GM12872 (cell line): ENCODE results near the gene LRATD1.

Experiments used
- TF ChIP-seq, protein P1 (sequence below): IDR thresholded peaks from 3 replicates; pipeline ENCODE4 v1.5.1; 2011; ENCODE audit warnings: low read depth, mild to moderate bottlenecking, low read length, moderate library complexity; ENCODE audit not compliant: insufficient read depth

Gene LRATD1

DNA sequence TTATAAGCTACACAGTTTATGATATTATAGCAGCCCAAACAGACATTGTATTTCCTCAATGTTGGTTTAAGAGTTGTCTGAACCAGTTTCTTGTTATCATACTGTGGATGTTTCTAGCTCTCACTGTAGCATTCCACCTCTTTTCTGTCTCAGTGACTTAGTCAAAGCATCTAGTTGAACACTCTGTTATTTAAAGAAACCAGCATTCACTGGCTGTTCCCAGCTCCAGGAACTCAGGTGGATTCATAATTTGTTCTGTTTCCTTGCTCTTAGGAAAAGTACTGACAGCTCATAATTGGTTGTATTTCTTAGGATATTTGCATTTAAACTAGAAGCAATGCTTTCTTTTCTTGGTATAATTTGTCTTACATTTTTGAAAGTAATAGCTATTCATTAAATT is 17.5 kb downstream of the LRATD1 start:
- TF ChIP-seq, protein P1, sequence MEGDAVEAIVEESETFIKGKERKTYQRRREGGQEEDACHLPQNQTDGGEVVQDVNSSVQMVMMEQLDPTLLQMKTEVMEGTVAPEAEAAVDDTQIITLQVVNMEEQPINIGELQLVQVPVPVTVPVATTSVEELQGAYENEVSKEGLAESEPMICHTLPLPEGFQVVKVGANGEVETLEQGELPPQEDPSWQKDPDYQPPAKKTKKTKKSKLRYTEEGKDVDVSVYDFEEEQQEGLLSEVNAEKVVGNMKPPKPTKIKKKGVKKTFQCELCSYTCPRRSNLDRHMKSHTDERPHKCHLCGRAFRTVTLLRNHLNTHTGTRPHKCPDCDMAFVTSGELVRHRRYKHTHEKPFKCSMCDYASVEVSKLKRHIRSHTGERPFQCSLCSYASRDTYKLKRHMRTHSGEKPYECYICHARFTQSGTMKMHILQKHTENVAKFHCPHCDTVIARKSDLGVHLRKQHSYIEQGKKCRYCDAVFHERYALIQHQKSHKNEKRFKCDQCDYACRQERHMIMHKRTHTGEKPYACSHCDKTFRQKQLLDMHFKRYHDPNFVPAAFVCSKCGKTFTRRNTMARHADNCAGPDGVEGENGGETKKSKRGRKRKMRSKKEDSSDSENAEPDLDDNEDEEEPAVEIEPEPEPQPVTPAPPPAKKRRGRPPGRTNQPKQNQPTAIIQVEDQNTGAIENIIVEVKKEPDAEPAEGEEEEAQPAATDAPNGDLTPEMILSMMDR, result no peak

DNA sequence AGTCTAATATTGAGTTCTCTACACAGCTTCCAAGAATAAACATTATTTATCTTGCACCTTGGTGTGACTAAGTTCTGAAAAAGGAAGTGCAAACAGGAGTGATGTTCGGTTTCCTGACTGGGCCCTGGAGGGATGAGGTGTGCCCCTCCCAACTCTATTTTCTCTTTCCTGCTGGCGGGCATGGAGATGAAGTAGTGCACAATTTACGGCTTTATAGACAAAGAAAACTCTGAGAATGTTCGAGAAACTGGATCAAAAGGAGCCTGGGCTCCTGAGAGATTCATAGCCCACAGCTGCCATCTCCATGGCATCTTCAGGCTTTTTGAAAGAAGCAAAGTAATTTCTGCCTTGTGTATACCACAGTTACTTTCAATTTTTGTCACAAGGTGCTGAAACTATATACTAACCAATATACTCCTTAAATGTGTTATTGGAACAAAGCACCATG is 22.3 kb downstream of the LRATD1 start:
- TF ChIP-seq, protein P1, result no peak

DNA sequence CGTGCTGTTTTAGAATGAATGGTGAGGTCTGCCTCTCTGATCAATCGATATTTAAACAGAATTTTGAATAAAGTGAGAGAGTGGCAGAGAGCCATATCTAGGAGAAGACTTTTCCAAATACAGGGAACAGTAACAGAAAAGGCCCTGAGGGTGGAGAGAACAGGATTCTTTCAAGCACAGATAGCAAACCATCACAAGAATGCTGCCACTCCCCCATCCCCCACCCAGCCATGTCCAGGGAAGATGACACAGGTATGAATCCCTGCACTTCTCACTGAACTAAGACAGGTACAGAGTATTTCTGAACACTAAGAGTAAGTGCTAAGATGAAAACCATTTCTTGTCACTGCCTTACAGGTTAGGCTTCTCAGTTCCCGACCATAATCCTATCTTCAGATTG is 23.6 kb downstream of the LRATD1 start:
- TF ChIP-seq, protein P1, result no peak

DNA sequence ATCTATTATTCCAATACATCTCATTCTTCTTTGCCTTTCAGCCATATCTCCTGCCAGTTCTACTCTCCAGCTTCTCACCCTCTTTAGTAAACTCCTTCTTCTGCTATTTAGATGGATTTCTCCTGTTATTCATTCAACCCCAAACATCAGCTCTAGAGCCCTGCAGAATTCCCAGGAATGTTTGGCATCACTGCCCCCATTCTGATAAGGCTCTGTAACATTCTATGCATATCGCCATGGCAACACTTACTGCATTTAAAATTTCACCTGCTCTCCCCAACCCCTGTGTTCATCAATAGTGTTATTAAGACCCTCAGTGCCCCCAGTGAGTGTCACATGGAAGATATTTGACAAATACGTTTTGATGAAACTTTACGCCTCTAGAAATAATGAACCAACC is 28.6 kb downstream of the LRATD1 start:
- TF ChIP-seq, protein P1, result no peak

DNA sequence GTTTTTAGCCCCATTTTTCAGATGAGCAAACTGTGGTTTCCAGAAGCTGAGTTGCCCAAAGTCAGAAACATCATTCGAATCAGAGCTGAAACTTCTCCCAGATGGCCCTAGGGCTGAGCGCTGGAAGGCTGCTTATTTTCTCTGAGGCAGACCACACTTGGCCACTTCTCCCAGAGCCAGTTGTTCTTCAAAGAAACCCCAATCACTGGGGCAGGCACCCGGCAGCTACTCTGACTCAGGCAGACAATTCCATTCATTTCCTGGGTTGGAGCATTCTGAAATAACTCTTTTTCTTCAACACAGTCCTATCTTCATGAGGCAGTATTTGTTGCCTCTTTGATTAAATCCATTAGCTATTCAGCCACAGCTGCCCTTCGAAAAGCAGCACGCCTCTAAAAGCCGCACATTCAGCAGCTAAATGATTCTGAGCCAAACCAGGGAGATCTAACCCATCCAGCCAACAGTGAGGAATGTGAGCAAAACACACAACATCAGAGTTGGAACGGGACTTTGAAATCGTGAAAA is 40.9 kb downstream of the LRATD1 start:
- TF ChIP-seq, protein P1, result no peak

DNA sequence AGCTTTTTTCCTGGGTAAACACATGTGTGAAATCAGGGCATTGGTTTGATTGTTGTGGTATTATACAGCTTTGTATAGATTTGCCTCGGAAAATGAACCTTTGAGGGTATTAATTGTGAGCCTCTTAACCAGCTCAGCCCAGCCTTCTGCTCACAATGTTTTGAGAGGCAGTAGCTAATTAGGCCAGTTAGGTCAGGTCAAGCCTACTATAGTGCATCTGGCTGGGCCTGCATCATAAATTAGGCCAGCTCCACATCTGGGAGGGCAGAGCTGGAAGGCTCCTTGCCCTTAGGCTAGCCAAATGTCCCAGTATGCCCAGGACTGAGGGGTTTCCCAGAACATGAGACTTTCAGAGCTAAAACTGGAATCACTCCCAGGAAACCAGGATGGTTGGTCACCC is 43.0 kb downstream of the LRATD1 start:
- TF ChIP-seq, protein P1, result no peak

DNA sequence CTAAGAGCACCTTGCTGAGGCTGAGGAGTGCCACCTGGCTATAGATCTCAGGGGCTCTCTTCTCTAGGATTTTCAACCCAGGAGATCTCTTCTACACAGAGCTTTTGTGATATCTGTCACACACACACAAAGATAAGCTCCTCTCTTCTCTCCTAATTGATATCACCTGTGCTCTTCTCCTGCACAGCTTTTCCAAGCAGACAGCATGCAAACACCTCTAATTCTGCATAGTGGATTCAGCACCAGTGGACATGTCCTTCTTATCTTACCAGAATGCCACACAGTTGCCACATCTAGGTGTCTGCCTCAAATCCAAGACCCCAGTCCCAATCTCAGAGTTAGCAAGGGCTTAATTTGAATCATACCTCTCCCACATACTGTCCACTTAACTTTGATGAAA is 43.9 kb downstream of the LRATD1 start:
- TF ChIP-seq, protein P1, result no peak

DNA sequence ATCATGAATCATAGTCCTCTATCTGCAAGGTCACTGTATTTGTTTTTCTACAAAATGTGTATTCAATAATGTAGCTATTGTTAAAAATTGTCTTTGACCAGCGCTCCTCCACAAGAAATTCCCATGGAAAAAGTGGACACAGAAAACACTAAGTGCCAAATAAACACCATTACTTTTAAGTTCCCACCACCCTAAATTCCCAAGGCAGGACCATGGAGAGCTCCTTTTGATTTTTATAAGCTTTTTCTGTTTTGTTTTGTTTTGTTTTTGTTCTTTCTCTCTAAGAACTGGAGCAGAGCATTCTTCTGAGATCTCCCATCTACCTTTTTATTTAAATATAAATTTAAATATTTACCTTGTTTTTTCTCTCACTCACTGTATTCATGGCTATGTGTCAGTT is 44.5 kb downstream of the LRATD1 start:
- TF ChIP-seq, protein P1, result no peak
